DLD1 (cell line): Measurements from ENCODE around the gene COX6A1.

Source experiments
- in situ Hi-C: cut with HindIII; loops from 2 replicates; pipeline ENCODE4 v1.10.0; 2017; ENCODE audit warnings: low sequenced_read_pairs

The COX6A1 gene

GRCh38 chr12:120437735-120438494, at the start of gene COX6A1:
Gene COX6A1, plus strand, starts transcription at chr12:120438113. Its CDS starts 14 bp downstream, at chr12:120438127.
- in situ Hi-C loops, result no loop called here

GRCh38 chr12:120388691-120389481, 49.0 kb upstream of the COX6A1 start:
- in situ Hi-C loops, result no loop called here

- in situ Hi-C loops, result no loop called here
These were observed 47.3 kb upstream of the COX6A1 start for GRCh38 chr12:120390540-120391120.

GRCh38 chr12:120394483-120395367, 43.2 kb upstream of the COX6A1 start:
- in situ Hi-C loops, result no loop called here

GRCh38 chr12:120397824-120398540, 39.9 kb upstream of the COX6A1 start:
- in situ Hi-C loops, result no loop called here

GRCh38 chr12:120399531-120399930, 38.4 kb upstream of the COX6A1 start:
- in situ Hi-C loops, result no loop called here

- in situ Hi-C loops, result no loop called here
These were observed 35.7 kb upstream of the COX6A1 start for GRCh38 chr12:120402217-120402616.

- in situ Hi-C loops, result no loop called here
These were observed 34.0 kb upstream of the COX6A1 start for GRCh38 chr12:120403869-120404268.

- in situ Hi-C loops, result no loop called here
These were observed 33.6 kb upstream of the COX6A1 start for GRCh38 chr12:120404271-120404670.

- in situ Hi-C loops, result no loop called here
These were observed 31.8 kb upstream of the COX6A1 start for GRCh38 chr12:120406069-120406468.

GRCh38 chr12:120406553-120406952, 31.4 kb upstream of the COX6A1 start:
- in situ Hi-C loops, result no loop called here

GRCh38 chr12:120408771-120409170, 29.1 kb upstream of the COX6A1 start:
- in situ Hi-C loops, result no loop called here

- in situ Hi-C loops, result no loop called here
These were observed 25.5 kb upstream of the COX6A1 start for GRCh38 chr12:120412421-120412820.

- in situ Hi-C loops, result no loop called here
These were observed 23.8 kb upstream of the COX6A1 start for GRCh38 chr12:120413901-120414695.

GRCh38 chr12:120416490-120417216, 21.3 kb upstream of the COX6A1 start:
- in situ Hi-C loops, result no loop called here

- in situ Hi-C loops, result no loop called here
These were observed 19.9 kb upstream of the COX6A1 start for GRCh38 chr12:120417917-120418580.

- in situ Hi-C loops, result no loop called here
These were observed 16.2 kb upstream of the COX6A1 start for GRCh38 chr12:120421701-120422100.

- in situ Hi-C loops, result no loop called here
These were observed 14.9 kb upstream of the COX6A1 start for GRCh38 chr12:120422892-120423456.
